BLaER1 treated with 17β-estradiol and CSF1 and Interleukin-3, amounts not matched to agents 10 nM and 100 nM (cell line): ENCODE measurements around the gene NFS1.
"Not testable (repeated sequence)": the region's sequence is repeated elsewhere in the genome, so short reads cannot be mapped to it uniquely, and the experiment has no call there.

ENCODE experiments used
- H3K27ac ChIP-seq, 11 experiments: shearing (Covaris generic); formaldehyde crosslinking; 2 replicates each; pipeline ENCODE4 v1.8.1; 2022
- H3K27me3 ChIP-seq, 11 experiments: shearing (Covaris generic); formaldehyde crosslinking; 2 replicates each; pipeline ENCODE4 v1.8.1; 2022
- H3K36me3 ChIP-seq, 11 experiments: shearing (Covaris generic); formaldehyde crosslinking; 2 replicates each; pipeline ENCODE4 v1.8.1; 2022
- H3K4me1 ChIP-seq, 10 experiments: shearing (Covaris generic); formaldehyde crosslinking; 2 replicates each; pipeline ENCODE4 v1.8.1; 2022
- H3K4me2 ChIP-seq, 11 experiments: shearing (Covaris generic); formaldehyde crosslinking; 2 replicates each; pipeline ENCODE4 v1.8.1; 2022
- H3K4me3 ChIP-seq, 10 experiments: shearing (Covaris generic); formaldehyde crosslinking; 2 replicates each; pipeline ENCODE4 v1.8.1; 2022
- H3K9ac ChIP-seq, 11 experiments: shearing (Covaris generic); formaldehyde crosslinking; 2 replicates each; pipeline ENCODE4 v1.8.1; 2022
- H3K9me3 ChIP-seq, 11 experiments: shearing (Covaris generic); formaldehyde crosslinking; replicated peaks in 1 of 11; 2 replicates each; pipeline ENCODE4 v1.8.1; 2022
- H4K20me1 ChIP-seq, 11 experiments: shearing (Covaris generic); formaldehyde crosslinking; 2 replicates each; pipeline ENCODE4 v1.8.1; 2022
- Cebpa-rat ChIP-seq, 11 experiments: shearing (Covaris generic); IDR thresholded peaks; 2 replicates each; pipeline ENCODE4 v1.8.1; 2022

The NFS1 gene

DNA sequence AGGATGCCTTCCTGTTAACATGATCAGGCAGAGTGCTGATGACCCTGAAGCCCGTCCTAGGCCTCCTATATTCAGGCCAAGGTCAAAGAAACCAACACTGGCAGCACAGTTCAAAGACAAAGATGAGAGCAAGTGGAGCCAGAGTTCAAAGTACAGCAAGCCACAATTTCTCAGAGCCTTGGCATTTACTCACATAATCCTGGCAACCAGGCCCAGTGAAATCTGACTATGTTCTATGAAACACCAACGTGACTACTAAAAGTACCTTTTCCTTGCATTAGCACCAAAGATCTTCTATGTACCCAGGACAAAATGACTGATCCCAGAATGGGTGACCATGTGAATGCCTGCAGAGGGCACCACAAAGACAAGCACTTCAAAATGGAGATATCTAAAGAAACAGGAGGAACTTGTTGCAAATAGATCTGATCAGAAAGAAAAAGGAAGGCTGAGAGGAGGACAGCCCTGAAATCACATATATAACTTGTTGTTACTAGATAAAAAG is 3.9 kb downstream of the NFS1 start:
- no peak for TF ChIP-seq Cebpa-rat (IDR thresholded peaks at IDR 0.05)
- H3K27me3 ChIP-seq = no peaks in the 10 kb centered on the region
- H3K9me3 ChIP-seq = no peaks in the 10 kb centered on the region
- peaks cover 30 to 68% (median 56%) of the 10 kb centered on the region in 11 experiments for H3K36me3 ChIP-seq
- peaks cover 1 to 8% (median 4%) of the 10 kb centered on the region in 11 experiments; a peak in 16 of 22 replicates for H4K20me1 ChIP-seq
- H3K27ac ChIP-seq = no peak overlapping the region
- H3K4me1 ChIP-seq = peaks cover 19 to 24% (median 21%) of the 10 kb centered on the region in 10 experiments
- H3K4me3 ChIP-seq = no peak overlapping the region
- H3K4me2 ChIP-seq = no peak overlapping the region
- no peak overlapping the region for H3K9ac ChIP-seq

DNA sequence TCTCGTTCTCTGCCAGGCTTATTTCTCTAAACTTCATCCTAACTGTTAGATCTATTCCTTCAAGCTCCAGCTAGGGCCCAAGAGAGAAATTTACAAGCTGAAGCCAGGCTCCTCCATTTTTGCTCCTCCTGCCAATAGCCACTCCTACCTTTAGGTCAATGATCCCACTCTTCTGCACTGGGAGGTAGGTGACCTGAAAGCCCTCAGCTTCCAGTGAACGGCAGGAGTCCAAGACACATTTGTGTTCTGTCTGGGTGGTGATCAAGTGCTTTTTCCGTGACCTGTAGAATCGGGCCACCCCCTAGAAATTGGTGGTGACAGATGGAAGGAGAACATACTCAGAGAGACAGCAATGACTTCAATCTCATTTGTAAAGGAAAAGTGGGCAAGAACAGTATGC is 8.9 kb downstream of the NFS1 start:
- TF ChIP-seq Cebpa-rat (IDR thresholded peaks at IDR 0.05) = no peak
- Histone ChIP-seq H3K9ac (no peak overlapping the region), H3K27ac (no peak overlapping the region), H3K9me3 (peaks cover 14 to 17% (median 16%) of the 10 kb centered on the region in 11 experiments; a peak in 20 of 22 replicates), H3K4me2 (no peak overlapping the region), H3K4me3 (no peak overlapping the region), H3K27me3 (no peaks in the 10 kb centered on the region), H4K20me1 (no peaks in the 10 kb centered on the region), H3K36me3 (peaks cover 58 to 96% (median 81%) of the 10 kb centered on the region in 11 experiments), H3K4me1 (peaks cover 0 to 9% (median 0%) of the 10 kb centered on the region in 10 experiments; a peak in 5 of 20 replicates)

DNA sequence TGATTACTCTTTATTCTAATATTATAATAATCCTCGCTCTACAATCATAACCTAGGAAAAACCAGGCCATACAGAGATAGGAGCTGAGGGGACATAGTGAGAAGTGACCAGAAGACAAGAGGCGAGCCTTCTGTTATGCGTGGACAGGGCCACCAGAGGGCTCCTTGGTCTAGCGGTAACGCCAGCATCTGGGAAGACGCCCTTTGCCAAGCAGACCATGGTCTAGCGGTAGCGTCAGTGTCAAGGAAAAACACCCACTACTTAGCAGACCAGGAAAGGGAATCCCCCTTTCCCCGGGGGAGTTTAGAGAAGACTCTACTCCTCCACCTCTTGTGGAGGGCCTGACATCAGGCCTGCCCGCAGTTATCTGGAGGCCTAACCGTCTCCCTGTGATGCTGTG is 12.3 kb downstream of the NFS1 start:
- Histone ChIP-seq H3K4me3 (peak overlapping the region in 2 of 10 experiments; percentile 2 to 44; a peak in 1 of 20 replicates), H3K9me3 (peaks cover 14 to 17% (median 16%) of the 10 kb centered on the region in 11 experiments; a peak in 20 of 22 replicates), H3K36me3 (peaks cover 45 to 82% (median 63%) of the 10 kb centered on the region in 11 experiments), H3K27ac (peak overlapping the region in 1 of 11 experiments; percentile 53; a peak in 2 of 22 replicates), H3K4me2 (peak overlapping the region in 4 of 11 experiments; percentile 19 to 48 (median 35); a peak in 7 of 22 replicates)
- H3K27me3 ChIP-seq, H3K9ac ChIP-seq, H3K4me1 ChIP-seq, H4K20me1 ChIP-seq: not testable (repeated sequence)

DNA sequence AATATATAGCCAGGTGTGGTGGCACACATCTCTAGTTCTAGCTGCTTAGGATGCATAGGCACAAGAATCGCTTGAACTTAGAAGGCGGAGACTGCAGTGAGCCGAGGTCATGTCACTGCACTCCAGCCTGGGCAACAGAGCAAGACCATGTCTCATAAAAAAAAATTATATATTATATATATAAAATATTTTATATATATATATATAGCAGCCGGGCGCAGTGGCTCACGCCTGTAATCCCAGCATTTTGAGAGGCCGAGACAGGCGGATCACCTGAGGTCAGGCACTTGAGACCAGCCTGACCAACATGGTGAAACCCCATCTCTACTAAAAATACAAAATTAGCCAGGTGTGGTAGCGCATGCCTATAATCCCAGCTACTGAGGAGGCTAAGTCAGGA is 13.8 kb downstream of the NFS1 start:
- H3K27me3 ChIP-seq, H3K9ac ChIP-seq, H3K4me3 ChIP-seq, H3K4me2 ChIP-seq, H4K20me1 ChIP-seq, H3K27ac ChIP-seq: not testable (repeated sequence)
- peaks cover 32 to 71% (median 52%) of the 10 kb centered on the region in 11 experiments for H3K36me3 ChIP-seq
- peaks cover 10 to 23% (median 15%) of the 10 kb centered on the region in 10 experiments for H3K4me1 ChIP-seq
- H3K9me3 ChIP-seq = peaks cover 14 to 17% (median 16%) of the 10 kb centered on the region in 11 experiments; a peak in 20 of 22 replicates

DNA sequence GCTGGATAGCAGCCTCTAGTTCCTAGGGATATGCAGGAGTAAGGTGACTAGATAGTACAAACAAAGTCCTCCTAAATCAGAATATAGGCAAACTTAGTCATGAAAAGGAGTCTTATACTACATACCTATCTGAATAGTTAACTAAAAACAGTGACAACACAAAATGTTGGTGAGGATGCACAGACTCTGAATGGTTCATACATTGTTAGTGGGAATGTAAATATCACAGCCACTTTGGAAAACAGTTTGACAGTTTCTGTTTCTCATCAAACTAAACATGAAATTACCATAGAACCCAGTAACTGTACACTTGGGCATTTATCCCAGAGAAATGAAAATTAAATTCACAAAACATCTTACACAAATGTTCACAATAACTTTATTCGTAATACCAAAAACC is 17.2 kb downstream of the NFS1 start:
- no peak for TF ChIP-seq Cebpa-rat (IDR thresholded peaks at IDR 0.05)
- Histone ChIP-seq H3K9ac (no peak overlapping the region), H3K9me3 (peaks cover 1 to 2% (median 2%) of the 10 kb centered on the region in 11 experiments; a peak in 20 of 22 replicates), H3K4me3 (no peak overlapping the region), H3K27ac (no peak overlapping the region), H3K36me3 (peaks cover 10 to 63% (median 37%) of the 10 kb centered on the region in 11 experiments), H3K4me1 (peaks cover 16 to 25% (median 22%) of the 10 kb centered on the region in 10 experiments), H3K27me3 (no peaks in the 10 kb centered on the region), H3K4me2 (no peak overlapping the region), H4K20me1 (no peaks in the 10 kb centered on the region)

DNA sequence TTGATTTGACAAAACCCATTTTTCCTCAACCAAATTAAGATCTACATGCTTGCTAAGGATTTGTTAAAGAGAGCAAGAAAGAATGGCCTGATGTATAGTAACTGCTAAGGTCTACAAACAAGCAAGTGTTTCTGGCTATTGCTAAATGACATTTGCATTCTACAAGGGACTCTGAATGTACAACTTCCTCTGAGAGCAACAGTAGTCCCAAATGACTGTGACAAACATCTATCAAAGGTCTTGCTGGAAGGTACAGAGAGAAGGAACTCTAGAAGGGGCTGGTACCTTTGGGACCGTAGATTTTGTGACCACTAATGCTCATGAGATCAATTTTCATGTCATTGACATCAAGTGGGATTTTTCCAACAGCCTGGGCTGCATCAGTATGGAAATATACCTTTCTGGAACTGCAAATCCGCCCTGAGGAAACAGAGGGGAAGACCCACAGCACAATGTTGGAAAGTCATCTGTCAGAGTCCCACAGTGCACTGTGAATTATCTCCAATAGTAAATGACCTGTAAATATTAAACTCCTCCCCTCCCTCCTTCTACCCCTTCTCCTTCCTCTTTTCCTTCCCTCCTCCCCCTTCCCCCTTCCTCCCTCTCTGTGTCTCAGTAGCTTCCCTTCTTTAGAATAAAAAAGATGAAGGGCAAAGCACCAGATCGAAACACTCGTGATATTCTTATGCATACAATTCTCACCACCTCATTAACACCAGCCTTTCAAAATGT is 18.5 kb downstream of the NFS1 start:
- Histone ChIP-seq H3K9ac (peak overlapping the region in 4 of 11 experiments; percentile 2 to 45 (median 22); a peak in 3 of 22 replicates), H3K27ac (peak overlapping the region in 10 of 11 experiments; percentile 3 to 41 (median 33); a peak in 9 of 22 replicates), H3K36me3 (peaks cover 9 to 65% (median 38%) of the 10 kb centered on the region in 11 experiments; a peak in 21 of 22 replicates), H3K4me1 (peaks cover 16 to 25% (median 22%) of the 10 kb centered on the region in 10 experiments), H3K27me3 (no peaks in the 10 kb centered on the region), H4K20me1 (no peaks in the 10 kb centered on the region), H3K9me3 (no peaks in the 10 kb centered on the region), H3K4me2 (peak overlapping the region; percentile 37 to 88 (median 67)), H3K4me3 (no peak overlapping the region)
- no peak for TF ChIP-seq Cebpa-rat (IDR thresholded peaks at IDR 0.05)

DNA sequence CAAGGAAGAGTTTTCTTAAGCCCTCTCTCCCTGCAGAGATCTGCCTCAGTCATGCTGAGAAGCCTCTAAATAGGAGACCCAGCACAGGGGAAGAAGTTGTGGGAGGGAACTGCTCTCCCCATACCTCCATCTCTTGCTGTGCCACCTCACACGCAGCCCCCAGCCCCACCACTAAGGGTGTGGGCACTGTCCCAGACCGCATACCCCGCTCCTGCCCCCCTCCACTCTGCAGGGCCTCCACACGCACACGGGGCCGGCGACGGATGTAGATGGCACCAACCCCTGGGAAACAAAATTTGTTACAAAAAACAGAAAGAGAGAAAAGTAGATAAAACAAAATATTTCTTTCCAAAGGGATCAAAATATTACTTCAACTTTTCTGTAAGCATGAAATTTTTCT is 24.2 kb downstream of the NFS1 start:
- peaks cover 3 to 26% (median 12%) of the 10 kb centered on the region in 10 experiments for H3K4me1 ChIP-seq
- no peak overlapping the region for H3K27ac ChIP-seq
- H3K27me3 ChIP-seq = no peaks in the 10 kb centered on the region
- no peaks in the 10 kb centered on the region for H3K9me3 ChIP-seq
- no peak for TF ChIP-seq Cebpa-rat (IDR thresholded peaks at IDR 0.05)
- H3K4me2 ChIP-seq = no peak overlapping the region
- no peak overlapping the region for H3K9ac ChIP-seq
- no peak overlapping the region for H3K4me3 ChIP-seq
- H4K20me1 ChIP-seq = no peaks in the 10 kb centered on the region; a peak in 1 of 22 replicates
- peaks cover 41 to 98% (median 66%) of the 10 kb centered on the region in 11 experiments for H3K36me3 ChIP-seq

DNA sequence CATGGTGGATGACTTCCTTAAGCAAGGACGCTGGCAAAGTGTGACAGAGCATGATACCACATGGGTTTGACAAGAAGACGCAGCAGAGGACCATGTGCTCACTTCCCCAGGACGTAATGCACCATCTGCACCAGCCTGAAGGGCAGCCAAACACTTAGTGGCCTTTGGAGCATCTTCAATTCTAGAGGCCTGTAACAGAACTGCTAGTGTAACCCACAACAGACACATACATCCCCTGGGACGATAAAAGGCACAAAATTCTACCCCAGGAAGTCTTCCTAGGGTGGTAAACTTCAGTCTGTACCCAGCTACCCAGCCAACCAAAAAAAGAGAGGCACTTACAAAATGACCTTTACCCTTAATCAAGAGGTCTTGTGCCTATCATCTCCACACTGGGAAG is 25.3 kb downstream of the NFS1 start:
- H3K4me2 ChIP-seq = peak overlapping the region in 7 of 11 experiments; percentile 25 to 55 (median 36); a peak in 14 of 22 replicates
- no peaks in the 10 kb centered on the region for H3K27me3 ChIP-seq
- peak overlapping the region in 3 of 11 experiments; percentile 2 to 9 (median 4); a peak in 2 of 22 replicates for H3K27ac ChIP-seq
- peaks cover 0 to 22% (median 11%) of the 10 kb centered on the region in 10 experiments; a peak in 14 of 20 replicates for H3K4me1 ChIP-seq
- H3K9me3 ChIP-seq = no peaks in the 10 kb centered on the region
- no peak for TF ChIP-seq Cebpa-rat (IDR thresholded peaks at IDR 0.05)
- peak overlapping the region in 1 of 11 experiments; percentile 9; a peak in 2 of 22 replicates for H3K9ac ChIP-seq
- H4K20me1 ChIP-seq = no peaks in the 10 kb centered on the region; a peak in 1 of 22 replicates
- H3K36me3 ChIP-seq = peaks cover 44 to 100% (median 72%) of the 10 kb centered on the region in 11 experiments
- no peak overlapping the region for H3K4me3 ChIP-seq

DNA sequence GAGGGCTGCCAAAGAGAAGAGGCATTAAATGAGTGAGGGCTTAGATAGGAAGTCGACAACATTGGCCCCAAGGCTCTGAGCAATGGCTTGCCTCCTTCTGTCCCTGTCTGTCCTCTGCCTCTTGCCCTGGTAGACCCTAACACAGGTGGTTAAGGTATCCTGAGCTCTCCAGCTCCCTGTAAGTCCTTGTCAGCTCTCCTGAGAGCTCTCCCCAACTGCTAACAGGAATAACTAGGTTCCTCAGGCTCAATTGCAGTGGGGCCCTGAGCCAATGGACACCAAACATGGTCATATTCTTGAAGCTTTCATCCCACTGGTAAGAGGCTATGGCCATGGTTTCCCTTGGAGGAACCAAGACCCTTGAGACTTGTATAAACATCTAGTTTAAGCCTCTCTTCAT is 29.5 kb downstream of the NFS1 start:
- H3K9me3 ChIP-seq = no peaks in the 10 kb centered on the region
- no peak for TF ChIP-seq Cebpa-rat (IDR thresholded peaks at IDR 0.05)
- H3K27me3 ChIP-seq = no peaks in the 10 kb centered on the region
- peaks cover 51 to 75% (median 64%) of the 10 kb centered on the region in 11 experiments for H3K36me3 ChIP-seq
- H3K27ac ChIP-seq = no peak overlapping the region
- no peaks in the 10 kb centered on the region; a peak in 1 of 22 replicates for H4K20me1 ChIP-seq
- H3K4me2 ChIP-seq = no peak overlapping the region
- peaks cover 0 to 22% (median 13%) of the 10 kb centered on the region in 10 experiments; a peak in 16 of 20 replicates for H3K4me1 ChIP-seq
- no peak overlapping the region for H3K4me3 ChIP-seq
- no peak overlapping the region for H3K9ac ChIP-seq
